Fibroblast of villous mesenchyme (primary cell): ENCODE results near the gene DHX15. TPM values are rescaled to one million over a fixed set of nuclear protein-coding genes. Genes with fewer than 3 reads are reported as not detected.

ENCODE experiments used
- DNase-seq: peaks from one replicate; pipeline ENCODE4 v3.0.0-alpha.2; 2010; ENCODE audit warnings: low read depth
- H3K4me3 ChIP-seq: 2 replicates; pipeline ENCODE4 v1.5.1; 2011; ENCODE audit warnings: low read depth, mild to moderate bottlenecking, low read length
- CTCF ChIP-seq: IDR thresholded peaks from 2 replicates; pipeline ENCODE4 v1.5.1; 2012; ENCODE audit warnings: low read depth, mild to moderate bottlenecking, low read length; ENCODE audit not compliant: insufficient read depth
- total RNA-seq: library from RNA; depleted of rRNA; stranded (reverse); fragments of >200 nt; gene quantifications from 2 replicates; pipeline ENCODE4 v1.2.3, GENCODE V29; 2012

DHX15 gene
- total RNA-seq, 1 donor = 180 TPM

- no peak for TF ChIP-seq CTCF
- H3K4me3 ChIP-seq = no peak overlapping the region
- DNase-seq = peak; percentile 91
Observed at GRCh38 chr4:24533364-24533763, 51.0 kb downstream of the DHX15 start.

GRCh38 chr4:24529555-24529954 is 54.8 kb downstream of the DHX15 start:
- H3K4me3 ChIP-seq = no peak overlapping the region
- TF ChIP-seq CTCF = no peak
- DNase-seq = no peak

- H3K4me3 ChIP-seq = no peak overlapping the region
- DNase-seq = peak; percentile 66
- no peak for TF ChIP-seq CTCF
Observed at GRCh38 chr4:24527371-24527770, 57.0 kb downstream of the DHX15 start.

- no peak overlapping the region for H3K4me3 ChIP-seq
- TF ChIP-seq CTCF = no peak
- DNase-seq = no peak
Observed at GRCh38 chr4:24521544-24521943, 62.8 kb downstream of the DHX15 start.

GRCh38 chr4:24519649-24520048 is 64.7 kb downstream of the DHX15 start:
- no peak for DNase-seq
- no peak for TF ChIP-seq CTCF
- H3K4me3 ChIP-seq = no peak overlapping the region

GRCh38 chr4:24517676-24518075 is 66.7 kb downstream of the DHX15 start:
- TF ChIP-seq CTCF = no peak
- DNase-seq = no peak
- H3K4me3 ChIP-seq = no peak overlapping the region

GRCh38 chr4:24516926-24517325 is 67.4 kb downstream of the DHX15 start:
- no peak overlapping the region for H3K4me3 ChIP-seq
- DNase-seq = no peak
- no peak for TF ChIP-seq CTCF
